ENCODE measurements around the gene ADARB2. TPM values are rescaled to one million over a fixed set of nuclear protein-coding genes. Genes with fewer than 3 reads are reported as not detected.

Gene ADARB2
- total RNA-seq, 4 donors from 2014 or later, result 8.4 to 23.2 (median 19.6) TPM

DNA sequence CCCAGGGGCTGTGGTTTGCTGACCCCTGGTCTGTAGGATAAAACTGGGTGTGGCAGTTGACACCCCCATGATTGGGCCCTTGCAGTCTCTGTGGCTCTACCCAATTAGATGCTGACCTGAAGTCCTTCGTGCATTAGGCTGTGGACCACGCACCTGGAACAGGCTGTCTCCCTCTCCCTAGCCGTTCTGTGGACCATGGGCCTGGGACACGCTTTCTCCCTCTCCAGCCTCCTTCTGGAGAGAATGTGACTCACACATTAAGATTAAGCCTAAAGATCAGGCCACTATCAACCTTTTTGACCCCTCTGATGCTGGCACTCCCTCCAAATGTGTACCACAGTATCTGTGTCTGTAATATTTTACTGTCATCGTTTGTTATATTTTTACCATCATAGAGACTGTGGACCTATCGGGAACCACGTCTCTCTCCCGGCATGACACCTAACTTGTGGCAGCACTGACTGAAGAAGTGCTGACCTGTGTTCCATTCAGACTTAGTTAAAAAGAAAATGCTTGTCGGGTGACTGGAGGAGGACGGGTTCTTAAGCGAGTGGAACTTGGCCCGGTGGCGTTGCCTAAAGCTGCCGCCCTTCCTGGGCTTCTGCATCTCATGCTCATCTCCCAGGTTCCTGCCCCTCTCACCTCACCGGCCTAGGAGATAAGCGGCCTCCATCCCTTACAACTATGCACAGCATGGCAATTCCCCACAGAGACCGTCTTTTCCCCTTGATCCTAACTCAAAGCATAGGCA lies 588.3 kb downstream of the ADARB2 start:
- no peaks in the 10 kb centered on the region for H3K36me3 ChIP-seq
- no peak for DNase-seq (ENCODE audit: low spot score in 2 of 2)
- 88 to 92% methylated on average over 17 of the region's 17 CpGs for WGBS, 2 donors
- TF ChIP-seq, protein P1, sequence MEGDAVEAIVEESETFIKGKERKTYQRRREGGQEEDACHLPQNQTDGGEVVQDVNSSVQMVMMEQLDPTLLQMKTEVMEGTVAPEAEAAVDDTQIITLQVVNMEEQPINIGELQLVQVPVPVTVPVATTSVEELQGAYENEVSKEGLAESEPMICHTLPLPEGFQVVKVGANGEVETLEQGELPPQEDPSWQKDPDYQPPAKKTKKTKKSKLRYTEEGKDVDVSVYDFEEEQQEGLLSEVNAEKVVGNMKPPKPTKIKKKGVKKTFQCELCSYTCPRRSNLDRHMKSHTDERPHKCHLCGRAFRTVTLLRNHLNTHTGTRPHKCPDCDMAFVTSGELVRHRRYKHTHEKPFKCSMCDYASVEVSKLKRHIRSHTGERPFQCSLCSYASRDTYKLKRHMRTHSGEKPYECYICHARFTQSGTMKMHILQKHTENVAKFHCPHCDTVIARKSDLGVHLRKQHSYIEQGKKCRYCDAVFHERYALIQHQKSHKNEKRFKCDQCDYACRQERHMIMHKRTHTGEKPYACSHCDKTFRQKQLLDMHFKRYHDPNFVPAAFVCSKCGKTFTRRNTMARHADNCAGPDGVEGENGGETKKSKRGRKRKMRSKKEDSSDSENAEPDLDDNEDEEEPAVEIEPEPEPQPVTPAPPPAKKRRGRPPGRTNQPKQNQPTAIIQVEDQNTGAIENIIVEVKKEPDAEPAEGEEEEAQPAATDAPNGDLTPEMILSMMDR (IDR thresholded peaks at IDR 0.05), result no peak
- TF ChIP-seq POLR2A (IDR thresholded peaks at IDR 0.05), result no peak
- no peak for TF ChIP-seq EP300 (IDR thresholded peaks at IDR 0.05)
- no peak overlapping the region for H3K27ac ChIP-seq
- H3K27me3 ChIP-seq, result no peaks in the 10 kb centered on the region
- H3K4me3 ChIP-seq, result no peak overlapping the region
- H3K4me1 ChIP-seq, result no peaks in the 10 kb centered on the region
- H3K9me3 ChIP-seq, result peaks cover 0 to 27% (median 7%) of the 10 kb centered on the region in 4 donors

DNA sequence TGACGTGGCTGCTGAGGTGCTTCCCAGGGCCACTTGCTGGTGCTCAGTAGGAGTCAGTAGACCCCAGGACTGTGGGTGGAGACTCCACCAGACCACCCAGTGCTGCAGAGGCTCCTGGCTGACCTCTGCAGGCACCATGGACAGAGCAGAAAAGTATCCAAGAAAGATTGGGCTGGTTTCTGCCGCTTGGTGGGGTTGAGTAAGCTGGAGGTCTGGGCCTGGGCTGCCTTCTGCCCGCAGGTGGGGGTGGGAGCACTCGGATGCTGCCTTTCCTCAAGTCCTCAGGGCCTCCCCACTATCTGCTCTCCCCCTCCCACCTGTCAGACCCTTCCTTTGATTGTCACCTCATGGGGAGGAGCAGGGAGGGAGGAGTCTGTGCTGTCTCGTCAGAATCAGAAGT lies 589.5 kb downstream of the ADARB2 start:
- no peaks in the 10 kb centered on the region for H3K36me3 ChIP-seq
- TF ChIP-seq, protein P1 (IDR thresholded peaks at IDR 0.05), result no peak
- no peak for TF ChIP-seq EP300 (IDR thresholded peaks at IDR 0.05)
- TF ChIP-seq POLR2A (IDR thresholded peaks at IDR 0.05), result no peak
- WGBS, 2 donors, result 50 to 63% methylated on average over 5 of the region's 5 CpGs
- no peaks in the 10 kb centered on the region for H3K4me1 ChIP-seq
- H3K9me3 ChIP-seq, result peaks cover 0 to 35% (median 7%) of the 10 kb centered on the region in 4 donors
- H3K4me3 ChIP-seq, result no peak overlapping the region
- no peaks in the 10 kb centered on the region for H3K27me3 ChIP-seq
- DNase-seq (ENCODE audit: low spot score in 2 of 2), result no peak
- no peak overlapping the region for H3K27ac ChIP-seq

DNA sequence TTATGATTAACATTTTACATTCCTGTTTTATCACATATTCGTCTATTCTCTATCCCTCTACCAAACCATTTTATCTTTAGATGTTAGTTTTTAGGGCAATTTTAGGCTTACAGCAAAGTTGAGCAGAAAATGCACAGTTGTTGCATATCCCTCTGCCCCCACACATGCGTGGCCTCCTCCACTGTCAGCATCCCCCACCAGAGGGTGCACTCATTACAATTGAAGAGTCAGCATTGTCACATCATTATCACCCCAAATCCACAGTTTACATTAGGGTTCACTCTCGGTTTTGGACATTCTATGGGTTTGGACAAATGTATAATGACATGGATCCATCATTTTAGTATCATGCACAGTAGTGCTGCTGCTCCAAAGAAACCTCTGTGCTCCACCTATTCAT lies 594.7 kb downstream of the ADARB2 start:
- peaks cover 0 to 54% (median 8%) of the 10 kb centered on the region in 4 donors for H3K9me3 ChIP-seq
- TF ChIP-seq EP300 (IDR thresholded peaks at IDR 0.05) (no peak), POLR2A (IDR thresholded peaks at IDR 0.05) (no peak)
- TF ChIP-seq, protein P1 (IDR thresholded peaks at IDR 0.05), result no peak
- H3K27ac ChIP-seq, result no peak overlapping the region
- DNase-seq (ENCODE audit: low spot score in 2 of 2), result no peak
- no peak overlapping the region for H3K4me3 ChIP-seq
- H3K36me3 ChIP-seq, result no peaks in the 10 kb centered on the region
- H3K27me3 ChIP-seq, result no peaks in the 10 kb centered on the region
- no peaks in the 10 kb centered on the region for H3K4me1 ChIP-seq
- 60 to 66% methylated on average over 3 of the region's 3 CpGs for WGBS, 2 donors

DNA sequence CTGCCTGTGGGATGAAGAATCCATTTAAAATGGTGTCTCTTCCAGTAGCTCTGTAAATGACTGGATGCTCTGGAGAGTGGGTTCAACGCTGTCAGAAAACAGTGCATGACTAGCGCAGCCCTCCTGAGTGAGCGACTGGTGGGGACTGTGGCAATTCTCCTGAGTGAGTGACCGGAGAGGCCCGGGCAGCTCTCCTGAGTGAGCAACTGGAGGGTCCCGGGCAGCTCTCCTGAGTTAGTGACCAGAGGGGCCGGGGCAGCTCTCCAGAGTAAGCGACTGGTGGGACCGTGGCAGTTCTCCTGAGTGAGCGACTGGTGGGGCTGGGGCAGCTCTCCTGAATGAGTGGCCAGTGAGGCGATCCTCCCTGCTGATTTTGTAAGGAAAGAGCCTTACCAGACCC lies 595.6 kb downstream of the ADARB2 start:
- Histone ChIP-seq H3K27me3 (no peaks in the 10 kb centered on the region), H3K27ac (no peak overlapping the region), H3K36me3 (no peaks in the 10 kb centered on the region), H3K4me3 (no peak overlapping the region), H3K9me3 (peaks cover 0 to 51% (median 8%) of the 10 kb centered on the region in 4 donors), H3K4me1 (no peaks in the 10 kb centered on the region)
- no peak for DNase-seq (ENCODE audit: low spot score in 2 of 2)
- no peak for TF ChIP-seq EP300 (IDR thresholded peaks at IDR 0.05)
- 85 to 90% methylated on average over 10 to 11 of the region's 11 CpGs for WGBS, 2 donors

DNA sequence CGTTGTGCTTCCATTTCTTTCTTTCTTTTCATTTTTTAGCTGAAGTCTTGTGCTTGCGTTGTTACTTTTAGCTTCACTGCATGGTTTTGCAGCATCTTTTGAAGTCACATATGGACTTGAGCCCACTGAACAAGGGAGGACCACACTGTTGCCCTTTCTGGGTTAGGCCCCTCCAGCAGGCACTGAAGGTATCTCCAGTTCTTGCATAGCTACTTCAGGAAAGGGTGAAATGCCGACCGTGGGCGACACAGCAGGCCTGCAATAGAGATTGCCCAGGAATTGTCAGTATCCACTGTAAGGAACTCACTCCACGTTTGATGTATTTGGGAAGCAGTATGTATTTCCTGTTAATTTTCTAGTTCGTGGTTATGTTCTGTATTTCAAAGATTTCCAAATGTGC lies 596.1 kb downstream of the ADARB2 start:
- Histone ChIP-seq H3K4me3 (no peak overlapping the region), H3K4me1 (no peaks in the 10 kb centered on the region), H3K27ac (no peak overlapping the region), H3K9me3 (peaks cover 0 to 46% (median 8%) of the 10 kb centered on the region in 4 donors), H3K27me3 (no peaks in the 10 kb centered on the region), H3K36me3 (no peaks in the 10 kb centered on the region)
- no peak for DNase-seq (ENCODE audit: low spot score in 2 of 2)
- TF ChIP-seq, protein P1 (IDR thresholded peaks at IDR 0.05), result no peak
- TF ChIP-seq EP300 (IDR thresholded peaks at IDR 0.05), result no peak
- TF ChIP-seq POLR2A (IDR thresholded peaks at IDR 0.05), result no peak
- WGBS, 2 donors, result 69 to 72% methylated on average over 7 of the region's 7 CpGs
